HL-60/S4 (cell line): ENCODE results near the gene ZCCHC24.

Experiments used
- in situ Hi-C: fragments of 300-500 bp; cut with MboI; formaldehyde crosslinking; loops from 2 replicates; pipeline ENCODE4 v1.14.3; 2022; ENCODE audit warnings: low sequenced_read_pairs

ZCCHC24 gene

DNA sequence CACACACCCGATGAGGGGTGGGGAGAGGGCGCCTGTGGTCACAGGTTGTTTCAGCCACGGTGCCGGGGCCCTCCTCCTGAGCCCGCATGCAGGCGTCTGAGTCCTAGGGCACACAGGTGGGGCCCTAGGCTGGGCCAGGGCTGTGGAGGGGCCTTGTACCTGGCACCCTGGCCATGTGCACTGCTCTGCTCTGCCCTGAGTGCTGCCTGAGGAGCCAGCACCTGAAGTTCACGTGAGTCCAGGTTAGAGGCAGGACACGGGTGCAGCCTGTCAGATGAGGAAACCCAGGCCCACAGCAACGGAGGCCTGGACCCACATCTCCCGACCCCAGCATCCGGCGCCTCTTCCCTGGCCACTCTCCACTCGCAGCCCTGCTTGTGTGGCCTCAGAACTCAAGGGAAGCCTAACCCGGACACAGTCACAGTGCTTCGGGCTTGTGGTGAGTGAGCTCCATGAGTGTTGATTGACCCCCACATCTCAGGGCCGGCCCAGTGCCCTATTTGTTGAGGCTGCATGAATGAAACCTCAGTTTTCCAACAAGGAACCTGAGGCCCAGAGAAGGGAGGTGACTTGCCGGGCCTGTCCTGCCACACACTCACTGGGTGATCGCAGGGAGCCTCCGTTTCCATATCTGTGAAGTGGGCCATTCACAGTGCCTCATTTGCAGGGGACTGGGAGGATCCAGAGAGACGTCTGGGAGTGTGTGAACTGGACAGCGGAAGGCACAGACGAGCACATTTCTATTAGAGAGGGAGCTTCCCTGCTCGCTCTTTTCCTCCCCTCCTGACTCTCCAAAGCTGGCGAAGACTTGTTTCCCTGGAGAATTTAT, 58.6 kb downstream of the ZCCHC24 start:
- in situ Hi-C loops = no loop called here

DNA sequence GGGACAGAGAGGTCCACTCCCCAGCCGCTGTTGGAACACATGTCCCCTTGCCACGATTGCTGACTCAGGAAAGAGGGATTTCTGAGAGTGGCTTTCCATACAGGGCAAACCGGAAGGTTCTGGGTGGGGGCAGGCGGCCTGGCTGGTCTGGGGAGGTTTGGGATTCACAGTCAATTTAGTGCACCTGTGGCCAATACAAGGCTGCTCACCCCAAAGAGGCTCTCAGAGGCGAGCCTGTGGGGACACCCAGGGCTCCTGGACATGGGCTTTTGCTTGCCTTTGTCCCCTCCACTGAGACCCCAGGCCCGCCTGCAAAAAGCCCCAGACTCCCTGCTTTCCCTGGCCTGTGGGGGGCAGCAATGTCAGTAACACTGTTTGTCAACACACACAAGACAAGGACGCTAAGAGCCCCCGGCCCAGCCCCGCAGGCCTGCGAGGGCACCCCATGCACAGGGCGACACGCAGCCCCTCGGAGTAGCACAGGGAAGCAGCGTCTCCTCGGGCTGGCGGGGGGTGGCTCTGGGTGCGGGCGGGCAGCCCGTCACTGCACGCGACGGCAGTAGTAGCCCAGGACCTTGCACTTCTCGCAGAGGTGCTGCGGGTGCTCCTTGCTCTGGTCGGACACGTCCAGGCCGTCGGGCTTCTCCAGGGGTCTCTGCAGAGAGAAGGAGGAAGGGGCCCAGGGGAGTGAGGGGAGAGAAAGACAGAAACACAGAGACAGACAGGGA, 59.5 kb downstream of the ZCCHC24 start:
- in situ Hi-C loops = no loop called here

DNA sequence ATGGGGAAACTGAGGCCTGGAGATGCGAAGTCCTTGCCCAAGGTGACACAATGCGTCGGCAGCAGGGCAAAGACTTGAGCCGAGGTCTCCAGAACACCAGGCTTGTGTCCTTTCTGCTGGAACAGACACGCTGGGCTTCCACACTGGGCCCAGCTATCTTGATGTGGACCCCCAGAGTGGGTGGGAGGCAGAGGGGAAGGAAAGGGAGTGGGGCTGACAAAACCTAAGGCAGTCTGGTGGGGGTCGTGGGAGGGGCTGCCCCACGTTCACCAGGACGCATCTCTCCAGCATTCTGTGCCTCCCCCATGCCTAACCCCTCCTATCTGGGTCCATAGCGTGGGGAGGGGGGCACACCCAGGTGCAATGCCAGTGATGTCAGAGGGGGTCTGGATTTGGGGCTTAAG, 60.0 kb downstream of the ZCCHC24 start:
- in situ Hi-C loops = no loop called here

DNA sequence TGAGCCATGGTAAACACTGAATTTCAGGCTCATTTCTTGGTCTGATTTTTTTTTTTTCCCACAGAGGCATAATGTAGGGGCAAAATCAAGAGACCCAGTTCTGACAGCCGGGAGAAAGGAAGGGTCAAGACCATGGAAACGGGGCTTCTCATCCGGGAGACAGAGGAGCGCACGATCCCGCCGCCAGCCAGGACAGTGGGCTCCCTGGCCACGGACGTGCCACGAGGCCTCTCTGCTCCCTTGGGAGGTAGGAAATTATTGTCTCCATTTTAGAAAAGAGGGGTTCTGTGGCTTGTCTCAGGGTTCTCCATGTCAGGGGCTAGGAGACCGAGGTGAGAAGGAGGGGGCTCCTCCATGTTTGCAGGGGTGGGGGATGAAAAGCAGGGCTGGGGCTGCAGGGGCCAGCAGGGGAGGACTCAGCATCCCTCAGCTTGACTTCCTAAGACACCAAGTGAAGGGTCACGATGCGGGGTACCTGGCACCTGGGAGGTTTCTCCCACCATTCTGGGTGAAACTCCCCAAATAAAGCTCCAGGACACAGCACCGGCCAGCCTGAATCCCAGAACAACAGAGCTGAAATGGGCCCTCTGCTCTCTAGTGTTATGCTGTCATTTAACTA, 60.5 kb downstream of the ZCCHC24 start:
- in situ Hi-C loops = no loop called here

DNA sequence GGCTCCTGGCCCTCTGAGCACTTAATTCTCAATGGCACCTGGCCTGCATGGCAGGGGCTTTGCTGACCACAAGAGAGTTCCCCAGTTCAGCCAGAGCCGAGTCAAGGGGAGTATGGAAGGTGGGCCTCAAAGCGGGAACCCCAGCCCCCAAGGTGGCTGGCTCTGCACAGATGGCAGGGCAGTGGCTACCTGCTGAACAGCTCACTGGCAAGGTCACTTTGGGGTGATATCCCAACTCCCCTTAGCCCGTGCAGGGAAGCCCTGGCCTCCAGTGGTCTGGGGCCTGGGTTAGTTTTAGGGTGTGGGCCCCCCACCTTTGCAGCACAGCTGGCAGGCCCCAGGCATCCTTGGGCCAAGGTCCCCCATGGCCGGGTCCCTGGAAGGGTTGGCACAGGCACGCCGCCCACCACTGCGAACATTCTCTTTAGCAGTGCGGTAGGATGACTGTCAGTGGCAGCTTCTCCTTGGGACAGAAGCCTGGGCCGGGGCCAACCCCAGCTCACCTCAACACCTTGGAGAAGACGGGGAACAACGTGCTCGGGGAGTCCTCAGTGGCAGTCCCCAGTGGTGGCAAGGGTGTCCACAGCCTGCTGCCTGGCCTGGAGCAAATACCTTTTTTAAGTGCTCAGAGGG, 61.3 kb downstream of the ZCCHC24 start:
- in situ Hi-C loops = no loop called here

DNA sequence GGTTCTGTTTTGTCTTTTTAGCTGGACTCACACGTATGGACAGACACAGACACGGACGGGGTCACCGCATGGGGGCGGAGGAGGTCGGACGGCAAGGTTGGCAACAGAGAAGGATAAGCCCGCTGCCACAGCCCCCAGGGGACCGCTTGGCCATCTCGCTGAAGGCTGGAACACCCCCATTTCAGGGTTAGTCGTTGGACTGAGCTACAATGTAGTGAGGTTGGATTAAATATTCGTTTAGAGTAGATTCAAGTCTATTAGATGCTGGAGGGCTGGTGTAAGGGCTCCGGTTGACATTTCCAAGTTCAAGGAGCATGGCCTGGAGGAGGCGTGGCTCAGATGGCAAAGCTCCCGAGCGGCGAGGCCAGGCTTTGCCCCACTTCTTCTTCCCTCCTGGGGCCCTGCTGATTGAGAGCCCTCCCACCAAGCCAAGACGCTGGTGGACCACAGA, 62.9 kb downstream of the ZCCHC24 start:
- in situ Hi-C loops = no loop called here

DNA sequence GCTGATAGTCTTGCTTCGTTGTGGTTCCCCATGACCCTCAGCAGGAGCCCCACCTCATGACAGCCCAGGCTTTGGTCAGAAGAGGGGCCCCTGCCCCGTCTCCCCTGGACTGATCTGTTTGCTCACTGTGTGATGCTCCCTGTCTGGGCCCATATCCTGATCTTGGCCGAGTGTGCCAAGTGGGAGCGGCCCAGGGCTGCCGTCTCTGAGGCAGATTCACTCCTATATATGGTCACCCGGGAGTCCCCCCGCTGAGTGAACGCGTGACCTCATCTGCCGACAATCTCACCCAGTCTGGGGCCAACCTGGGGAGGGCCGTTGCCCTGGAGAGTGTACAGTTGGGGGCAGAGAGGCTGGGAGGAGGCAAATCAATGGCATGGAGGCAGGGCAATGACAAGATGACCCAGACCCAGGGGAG, 63.6 kb downstream of the ZCCHC24 start:
- in situ Hi-C loops = no loop called here

DNA sequence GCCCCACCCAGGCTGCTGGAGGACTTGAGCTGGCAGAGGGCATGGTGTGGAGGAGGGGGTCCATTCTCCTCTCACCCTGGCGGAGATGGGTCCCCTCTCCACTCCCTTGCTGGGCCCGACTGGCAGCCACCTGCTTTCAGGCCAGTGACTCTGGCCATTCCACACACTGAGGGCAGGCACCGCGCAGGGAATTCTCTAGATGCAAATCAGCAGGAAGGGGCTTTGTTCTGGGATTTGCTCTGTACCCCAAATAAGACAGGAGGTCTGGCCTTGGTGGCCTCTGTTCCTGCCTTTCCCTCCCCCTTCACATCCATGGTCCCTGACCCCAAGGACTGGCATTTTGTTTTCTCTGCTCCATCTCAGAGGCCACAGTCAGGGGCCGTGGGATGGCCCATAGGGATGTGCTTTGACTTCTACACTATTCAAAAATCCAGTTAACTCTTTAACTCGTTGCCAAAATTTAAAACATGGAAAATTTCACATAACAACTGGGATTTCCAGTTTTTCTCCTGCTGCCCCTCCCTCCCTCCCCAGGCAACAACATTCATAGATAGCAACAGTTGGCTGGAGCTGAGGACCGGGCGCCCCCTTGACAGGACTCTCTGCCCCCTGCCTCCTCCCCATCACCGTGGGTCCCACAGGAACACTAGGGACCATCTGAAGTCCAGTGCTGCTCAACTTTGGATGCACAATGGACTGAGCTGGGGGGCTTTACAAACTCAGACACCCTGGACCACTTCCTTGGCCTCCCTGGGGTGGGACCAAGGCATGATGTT, 64.3 kb downstream of the ZCCHC24 start:
- in situ Hi-C loops = no loop called here

DNA sequence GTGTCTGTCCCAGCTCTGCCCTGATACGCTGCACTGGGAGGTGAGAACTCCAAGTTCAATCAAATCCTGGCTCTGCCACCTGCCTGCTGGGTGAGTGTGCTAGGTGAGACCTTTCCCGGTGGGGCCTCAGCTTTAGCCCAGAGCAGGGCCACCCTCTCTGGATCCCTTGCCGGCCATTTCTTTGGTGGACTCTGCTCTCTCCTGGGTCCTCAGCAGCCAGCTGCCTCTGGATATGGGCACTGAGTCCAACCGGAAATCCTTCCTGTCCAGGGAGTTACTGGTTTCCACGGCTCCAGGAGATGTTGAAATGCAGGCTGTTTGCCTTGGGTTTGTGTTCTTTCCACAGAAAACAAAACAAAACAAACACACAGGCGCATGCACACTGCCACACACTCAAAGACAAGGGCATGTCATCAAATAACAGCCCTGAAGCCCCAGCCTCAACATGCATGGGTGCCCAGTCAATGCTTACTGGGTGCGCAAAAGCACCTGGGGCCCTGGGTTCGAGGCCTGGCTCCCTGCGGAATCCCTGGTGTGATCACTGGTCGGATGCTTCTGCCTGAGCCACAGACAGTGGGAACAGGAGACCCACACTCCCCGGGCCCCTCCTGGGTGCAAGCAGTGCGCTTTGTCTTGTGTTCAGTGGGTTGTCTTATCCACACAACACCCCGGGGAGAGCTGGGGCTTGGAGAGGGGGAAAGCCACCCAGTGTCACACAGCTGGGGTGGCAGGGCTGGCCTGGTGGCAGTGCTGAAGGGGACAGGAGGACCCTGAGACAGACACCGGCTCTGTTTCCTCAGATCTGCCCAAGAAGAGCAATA, 65.1 kb downstream of the ZCCHC24 start:
- in situ Hi-C loops = no loop called here

DNA sequence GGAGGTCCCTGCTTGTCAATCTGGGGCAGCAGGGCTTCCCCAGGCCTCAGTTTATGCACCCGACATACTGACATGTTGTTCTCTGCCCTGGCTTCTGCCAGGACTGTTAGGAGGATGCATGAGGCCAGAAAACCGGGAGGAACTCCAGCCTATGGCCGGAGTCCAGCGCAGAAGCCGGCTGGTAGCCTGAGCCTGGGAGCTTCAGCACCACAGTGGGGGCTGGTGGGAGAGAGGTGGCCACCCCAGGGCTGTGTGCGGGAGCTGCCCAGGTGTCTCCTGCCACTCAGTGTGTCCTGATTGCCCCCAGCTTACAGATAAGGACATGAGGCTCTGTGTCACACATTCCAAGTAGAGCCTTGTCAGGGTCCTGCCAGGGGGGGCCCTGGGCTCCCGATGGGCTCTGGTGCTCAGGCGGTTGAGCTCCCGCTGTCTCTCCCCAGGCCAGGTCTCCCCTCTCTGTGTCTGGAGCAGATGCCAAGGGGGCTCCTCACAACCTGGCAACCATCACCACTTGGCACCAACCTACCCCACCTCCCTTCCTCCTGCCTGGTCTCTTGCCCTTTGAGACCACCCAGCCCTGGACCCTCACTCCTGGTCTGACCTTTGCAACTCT, 65.8 kb downstream of the ZCCHC24 start:
- in situ Hi-C loops = loop anchor here (10.0 kb wide), 1 partner anchor 95 kb away; no protein-coding TSS in a partner anchor

DNA sequence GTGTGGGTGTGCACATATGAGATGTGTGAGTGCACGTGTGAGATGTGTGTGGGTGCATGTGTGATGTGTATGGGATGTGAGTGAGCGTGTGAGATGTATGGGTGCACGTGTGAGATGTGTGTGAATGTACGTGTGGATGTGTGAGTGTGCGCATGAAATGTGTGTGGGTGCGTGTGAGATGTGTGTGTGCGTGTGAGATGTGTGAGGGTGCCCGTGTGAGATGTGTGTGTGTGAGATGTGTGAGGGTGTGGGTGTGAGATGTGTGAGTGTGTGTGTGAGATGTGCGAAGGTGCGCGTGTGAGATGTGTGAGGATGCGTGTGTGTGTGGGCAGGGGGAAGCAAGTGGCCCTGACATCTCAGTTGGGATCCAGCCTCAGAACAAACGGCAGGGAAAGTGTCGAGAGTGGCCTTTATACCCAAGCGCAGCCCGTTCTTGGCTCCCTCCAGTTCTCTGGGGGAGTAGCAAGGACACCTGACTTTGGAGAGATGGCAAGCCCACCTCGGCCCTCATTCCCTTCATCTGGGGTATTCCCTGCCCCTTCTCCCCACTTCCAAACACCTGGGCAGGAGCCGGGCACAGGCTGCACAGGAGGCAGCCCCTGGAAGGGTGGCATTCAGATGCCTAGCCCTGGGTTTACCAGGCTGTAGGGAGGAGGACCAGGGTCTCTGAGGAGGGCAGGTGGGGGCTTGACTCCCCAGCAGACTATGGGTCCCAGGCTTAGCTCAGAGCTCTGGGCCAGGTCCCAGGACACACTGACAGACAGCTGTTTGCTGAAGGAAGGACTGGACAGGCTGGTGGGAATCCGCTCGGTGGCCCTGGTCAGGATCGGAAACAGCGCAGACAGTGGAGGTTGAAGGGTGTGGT, 66.5 kb downstream of the ZCCHC24 start:
- in situ Hi-C loops = loop anchor here (10.0 kb wide), 1 partner anchor 96 kb away; no protein-coding TSS in a partner anchor

DNA sequence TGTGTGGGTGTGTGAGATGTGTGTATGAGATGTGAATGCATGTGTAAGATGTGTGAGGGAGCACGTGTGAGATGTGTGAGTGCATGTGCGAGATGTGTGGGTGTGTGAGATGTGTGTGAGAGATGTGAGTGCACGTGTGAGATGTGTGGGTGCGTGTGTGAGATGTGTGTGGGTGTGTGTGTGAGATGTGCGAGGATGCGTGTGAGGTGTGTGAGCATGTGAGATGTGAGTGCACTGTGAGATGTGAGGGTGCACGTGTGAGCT, 67.1 kb downstream of the ZCCHC24 start:
- in situ Hi-C loops = loop anchor here (10.0 kb wide), 1 partner anchor 96 kb away; no protein-coding TSS in a partner anchor

DNA sequence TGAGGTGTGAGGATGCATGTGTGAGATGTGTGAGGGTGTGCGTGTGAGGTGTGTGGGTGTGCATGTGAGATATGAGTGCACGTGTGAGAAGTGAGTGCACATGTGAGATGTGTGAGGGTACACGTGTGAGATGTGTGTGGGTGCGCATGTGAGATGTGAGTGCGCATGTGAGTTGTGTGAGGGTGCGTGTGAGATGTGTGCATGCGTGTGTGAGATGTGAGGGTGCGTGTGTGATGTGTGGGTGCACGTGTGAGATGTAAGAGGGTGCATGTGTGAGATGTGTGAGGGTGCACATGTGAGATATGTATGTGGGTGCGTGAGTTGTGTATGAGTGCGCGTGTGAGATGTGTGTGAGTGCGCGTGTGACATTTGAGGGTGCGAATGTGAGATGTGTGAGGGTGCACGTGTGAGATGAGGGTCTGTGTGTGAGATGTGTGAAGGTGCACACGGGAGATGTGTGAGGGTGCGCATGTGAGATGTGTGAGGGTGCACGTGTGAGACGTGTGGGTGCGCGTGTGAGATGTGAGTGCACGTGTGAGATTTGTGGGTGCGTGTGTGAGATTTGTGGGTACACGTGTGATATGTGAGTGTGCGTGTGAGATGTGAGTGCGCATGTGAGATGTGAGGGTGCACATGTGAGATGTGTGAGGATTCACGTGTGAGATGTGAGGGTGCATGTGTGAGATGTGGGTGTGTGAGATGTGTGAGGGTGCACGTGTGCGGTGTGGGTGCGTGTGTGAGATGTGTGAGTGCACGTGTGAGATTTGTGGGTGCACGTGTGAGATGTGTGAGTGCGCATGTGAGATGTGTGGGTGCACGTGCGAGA, 67.7 kb downstream of the ZCCHC24 start:
- in situ Hi-C loops = loop anchor here (10.0 kb wide), 1 partner anchor 97 kb away; no protein-coding TSS in a partner anchor

DNA sequence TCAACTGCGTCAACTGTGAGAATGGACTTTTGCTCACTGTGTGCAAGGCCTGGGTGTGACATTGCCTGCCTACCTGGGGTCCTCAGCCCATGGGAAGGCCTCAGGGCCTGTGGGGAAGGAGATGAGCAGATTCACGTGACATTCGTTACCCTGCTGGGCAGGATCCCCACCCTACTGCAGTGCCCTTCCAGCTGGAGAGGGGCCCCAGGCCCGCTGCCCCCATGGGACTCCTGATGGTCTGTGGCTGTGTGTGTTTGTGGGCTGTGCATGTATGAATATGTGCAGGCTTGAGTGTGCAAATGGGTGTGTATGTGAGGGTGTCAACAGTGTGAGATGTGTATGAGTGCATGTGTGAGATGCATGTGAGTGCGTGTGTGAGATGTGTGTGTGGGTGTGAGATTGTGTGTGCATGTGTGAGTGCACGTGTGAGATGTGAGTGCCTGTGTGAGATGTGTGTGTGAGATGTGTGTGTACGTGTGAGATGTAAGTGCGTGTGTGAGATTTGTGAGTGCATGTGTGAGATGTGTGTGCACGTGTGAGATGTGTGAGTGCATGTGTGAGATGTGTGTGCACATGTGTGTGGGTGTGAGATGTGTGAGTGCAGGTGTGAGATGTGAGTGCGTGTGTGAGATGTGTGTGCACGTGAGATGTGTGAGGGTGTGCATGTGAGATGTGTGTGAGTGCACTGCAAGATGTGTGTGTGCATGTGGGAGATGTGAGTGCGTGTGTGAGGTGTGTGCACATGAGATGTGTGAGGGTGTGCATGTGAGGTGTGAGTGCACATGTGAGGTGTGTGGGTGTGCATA, 68.5 kb downstream of the ZCCHC24 start:
- in situ Hi-C loops = loop anchor here (10.0 kb wide), 1 partner anchor 98 kb away; no protein-coding TSS in a partner anchor

DNA sequence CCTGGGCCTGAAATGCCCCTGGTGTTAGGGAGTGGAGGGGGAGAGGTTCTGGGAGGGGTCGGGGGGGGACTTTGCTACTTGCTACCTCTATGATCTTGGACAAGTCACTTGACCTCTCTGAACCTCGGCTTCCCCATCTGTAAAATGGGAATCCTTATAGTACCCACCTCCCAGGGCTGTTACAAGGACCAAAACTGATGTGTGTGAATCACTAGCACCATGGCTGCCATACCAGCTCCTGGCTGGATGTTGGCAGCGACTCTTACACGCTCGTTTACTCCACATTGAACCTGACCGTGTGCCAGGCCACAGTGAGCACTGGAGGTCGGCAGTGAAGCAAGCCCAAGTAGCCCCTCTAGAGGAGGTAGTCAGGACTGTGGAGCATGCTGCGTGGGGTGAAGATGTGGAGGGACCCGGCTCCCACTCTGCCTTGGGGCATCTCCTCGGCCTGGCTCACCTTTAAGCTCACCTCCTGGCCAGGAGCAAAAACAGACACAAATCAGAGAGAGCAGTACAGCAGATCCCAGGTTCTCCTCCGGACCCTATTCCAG, 69.3 kb downstream of the ZCCHC24 start:
- in situ Hi-C loops = loop anchor here (10.0 kb wide), 1 partner anchor 99 kb away; no protein-coding TSS in a partner anchor
